Measurements from ENCODE around the gene ZNF577.
"Not testable (repeated sequence)": the region's sequence is repeated elsewhere in the genome, so short reads cannot be mapped to it uniquely, and the experiment has no call there.

Gene ZNF577

GRCh38 chr19:51887522-51888498 is at the start of gene ZNF577:
TSS of gene ZNF577 (minus strand) at chr19:51887951. CDS start at chr19:51880382, 7,569 bp downstream.
- peak; percentile 50 for DNase-seq (ENCODE audit: low read depth)

GRCh38 chr19:51931921-51932320 is 44.2 kb upstream of the ZNF577 start:
- no peak for DNase-seq (ENCODE audit: low read depth)

- DNase-seq (ENCODE audit: low read depth) = no peak
These were observed 40.1 kb upstream of the ZNF577 start for GRCh38 chr19:51927859-51928258.

- DNase-seq (ENCODE audit: low read depth) = peak; percentile 77
These were observed 39.3 kb upstream of the ZNF577 start, which contains the start of gene ZNF613 for GRCh38 chr19:51926784-51927741. TSS of gene ZNF613 (plus strand) at chr19:51927472. CDS start at chr19:51936221, 8,749 bp downstream.

DNA sequence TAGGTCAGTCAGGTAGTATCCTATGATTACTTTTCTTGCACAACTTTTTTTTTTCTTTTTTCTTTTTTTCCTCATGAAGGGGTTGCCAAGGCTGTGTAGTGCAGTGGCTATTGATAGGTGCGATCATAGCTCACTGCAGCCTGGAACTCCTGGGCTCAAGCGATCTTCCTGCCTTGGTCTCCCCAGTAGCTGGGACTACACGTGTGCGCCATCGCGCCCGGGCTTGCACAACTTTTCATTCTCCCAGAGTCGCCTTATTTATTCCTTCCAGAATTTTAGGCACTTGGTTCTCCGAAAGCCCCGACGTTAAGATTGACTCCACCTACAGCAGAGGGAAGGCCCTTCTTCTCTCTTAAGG is 38.7 kb upstream of the ZNF577 start:
- DNase-seq (ENCODE audit: low read depth) = no peak

GRCh38 chr19:51921949-51922348 is 34.2 kb upstream of the ZNF577 start:
- DNase-seq (ENCODE audit: low read depth) = no peak

DNA sequence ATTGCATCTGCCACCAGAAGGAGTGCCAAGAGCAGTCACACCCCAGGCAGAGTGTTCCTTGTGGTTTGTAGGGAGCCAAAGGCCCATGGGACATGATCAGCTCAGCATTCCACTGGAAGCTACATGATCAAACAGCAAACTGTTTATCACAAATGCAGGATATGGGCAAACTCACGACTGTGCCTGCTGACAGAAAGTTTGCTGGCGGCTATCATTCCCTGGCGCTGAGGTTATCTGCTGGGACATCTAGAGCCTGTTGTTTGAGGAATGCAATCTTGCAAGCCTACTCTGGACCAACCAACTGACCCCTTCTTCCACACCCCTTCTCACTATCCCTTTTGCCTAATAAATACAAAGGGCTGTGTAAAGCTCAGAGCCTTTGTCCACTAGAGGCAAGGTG is 31.9 kb upstream of the ZNF577 start:
- DNase-seq (ENCODE audit: low read depth) = no peak

GRCh38 chr19:51916167-51916566 is 28.4 kb upstream of the ZNF577 start:
- no peak for DNase-seq (ENCODE audit: low read depth)

DNA sequence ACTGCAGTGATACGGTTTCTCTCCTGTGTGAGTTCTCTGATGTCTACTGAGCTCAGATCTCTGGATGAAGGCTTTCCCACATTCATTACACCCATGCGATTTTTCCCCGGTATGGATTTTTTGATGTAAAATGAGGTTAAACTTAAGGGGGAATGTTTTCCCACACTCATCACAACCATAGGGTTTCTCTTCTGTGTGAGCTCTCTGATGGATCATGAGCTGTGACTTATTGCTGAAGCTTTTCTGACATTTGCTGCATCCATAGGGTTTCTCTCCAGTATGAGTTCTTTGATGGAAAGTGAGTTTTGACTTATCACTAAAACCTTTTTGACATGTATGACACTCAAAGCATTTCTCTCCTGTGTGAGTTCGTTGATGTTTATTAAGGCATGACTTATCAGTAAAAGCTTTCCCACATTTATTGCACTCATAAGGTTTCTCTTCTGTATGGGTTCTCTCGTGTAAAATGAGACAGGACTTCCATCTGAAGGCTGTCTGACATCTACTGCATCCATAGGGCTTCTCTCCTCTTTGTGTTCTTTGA is 27.6 kb upstream of the ZNF577 start:
- DNase-seq (ENCODE audit: low read depth) = no peak

DNA sequence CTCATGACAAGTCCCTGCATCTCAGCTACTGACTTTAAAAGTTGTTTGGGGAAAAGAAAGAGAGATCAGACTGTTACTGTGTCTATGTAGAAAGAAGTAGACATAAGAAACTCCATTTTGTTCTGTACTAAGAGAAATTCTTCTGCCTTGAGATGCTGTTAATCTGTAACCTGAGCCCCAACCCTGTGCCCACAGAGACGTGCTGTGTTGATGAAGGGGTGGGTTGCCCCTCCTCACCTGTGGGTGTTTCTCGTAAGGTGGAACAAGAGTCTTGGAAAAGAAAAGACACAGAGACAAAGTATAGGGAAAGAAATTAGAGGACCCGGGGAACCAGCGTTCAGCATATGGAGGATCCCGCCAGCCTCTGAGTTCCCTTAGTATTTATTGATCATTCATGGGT is 20.2 kb upstream of the ZNF577 start:
- not testable (repeated sequence) for DNase-seq (ENCODE audit: low read depth)

GRCh38 chr19:51906108-51906507 is 18.4 kb upstream of the ZNF577 start:
- DNase-seq (ENCODE audit: low read depth) = not testable (repeated sequence)

GRCh38 chr19:51905639-51906038 is 17.9 kb upstream of the ZNF577 start:
- DNase-seq (ENCODE audit: low read depth) = not testable (repeated sequence)

GRCh38 chr19:51905206-51905605 is 17.5 kb upstream of the ZNF577 start:
- no peak for DNase-seq (ENCODE audit: low read depth)

DNA sequence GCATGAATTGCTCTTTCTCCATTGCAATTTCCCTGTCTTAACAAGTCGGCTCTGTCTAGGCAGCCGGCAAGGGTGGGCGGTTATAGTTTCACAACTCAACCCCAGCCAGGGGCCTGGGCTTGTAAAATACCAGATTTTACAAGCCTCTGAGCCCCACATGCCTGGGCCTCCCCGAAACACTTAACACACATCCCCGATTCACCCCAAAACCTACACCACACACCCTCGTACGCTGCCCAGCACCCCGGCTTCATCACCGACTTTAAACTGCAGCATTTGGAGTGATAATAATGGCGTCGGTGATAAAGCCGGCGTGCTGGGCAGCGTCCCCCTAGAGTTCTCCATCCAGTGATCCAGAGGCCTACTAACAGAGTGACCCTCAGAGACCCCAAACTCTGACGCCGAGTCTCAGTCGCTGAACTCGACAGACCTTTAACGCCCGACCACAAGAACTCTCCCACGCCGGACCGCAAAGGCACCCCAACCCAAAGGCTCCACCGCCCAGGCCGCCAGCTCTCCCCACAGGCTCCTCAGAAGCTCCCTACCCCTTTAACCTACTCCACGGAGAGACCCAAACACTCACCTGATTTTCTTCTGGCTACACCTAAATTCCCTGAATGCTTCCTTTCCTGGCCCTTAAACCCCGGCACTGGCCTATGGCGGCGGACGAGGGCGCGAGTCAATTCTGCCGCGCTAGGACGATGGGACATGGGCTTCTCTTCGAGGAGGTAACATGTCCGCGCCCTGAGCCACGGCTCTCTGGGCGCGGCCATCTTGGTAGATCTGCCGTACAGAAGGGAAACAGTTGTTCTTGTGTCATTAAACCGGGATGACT is 16.8 kb upstream of the ZNF577 start, which contains the start of gene ZNF649:
Gene ZNF649 (minus strand): TSS at position 687 of the 835 bp plus-strand sequence. CDS start 4,910 bp downstream, outside the sequence.
- no peak for DNase-seq (ENCODE audit: low read depth)

- DNase-seq (ENCODE audit: low read depth) = no peak
These were observed 15.4 kb upstream of the ZNF577 start for GRCh38 chr19:51903192-51903591.

DNA sequence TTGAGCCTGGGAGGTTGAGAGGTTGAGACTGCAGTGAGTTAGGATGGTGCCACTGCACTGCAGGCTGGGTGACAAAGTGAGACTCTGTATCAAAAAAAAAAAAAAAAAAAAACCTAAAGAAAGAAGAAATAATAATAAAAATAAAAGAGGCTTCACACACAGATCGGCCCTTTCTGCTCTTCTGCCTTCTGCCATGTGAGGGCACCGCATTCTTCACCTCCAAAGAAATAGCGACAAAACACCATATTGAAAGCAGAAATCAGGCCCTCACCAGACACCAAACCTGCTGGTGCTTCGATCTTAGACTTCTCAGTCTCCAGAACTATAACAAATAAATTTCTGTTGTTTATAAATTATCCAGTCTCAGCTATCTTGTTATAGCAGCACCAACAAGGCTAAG is 14.1 kb upstream of the ZNF577 start:
- DNase-seq (ENCODE audit: low read depth) = no peak

DNA sequence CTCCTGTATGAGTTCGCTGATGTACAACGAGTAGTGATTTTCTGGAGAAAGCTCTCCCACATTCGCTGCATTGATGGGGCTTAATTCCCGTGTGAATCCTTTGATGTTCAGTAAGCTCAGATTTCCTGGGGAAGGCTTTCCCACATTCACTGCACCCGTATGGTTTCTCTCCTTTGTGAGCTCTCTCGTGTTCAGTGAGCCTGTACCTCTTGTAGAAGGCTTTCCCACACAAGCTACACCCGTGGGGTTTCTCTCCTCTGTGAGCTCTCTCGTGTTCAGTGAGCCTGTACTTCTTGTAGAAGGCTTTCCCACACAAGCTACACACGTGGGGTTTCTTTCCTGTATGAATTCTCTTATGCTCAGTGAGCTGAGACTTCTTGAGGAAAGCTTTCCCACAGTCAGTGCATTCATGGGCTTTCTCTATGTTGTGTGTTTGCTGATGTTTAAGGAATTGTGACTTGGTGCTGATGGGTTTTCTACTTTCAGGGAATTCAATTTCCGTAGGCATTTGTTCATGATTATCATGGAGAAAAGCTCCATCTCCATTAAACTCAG is 3.5 kb upstream of the ZNF577 start:
- no peak for DNase-seq (ENCODE audit: low read depth)

GRCh38 chr19:51889934-51890333 is 2.2 kb upstream of the ZNF577 start:
- DNase-seq (ENCODE audit: low read depth) = no peak

DNA sequence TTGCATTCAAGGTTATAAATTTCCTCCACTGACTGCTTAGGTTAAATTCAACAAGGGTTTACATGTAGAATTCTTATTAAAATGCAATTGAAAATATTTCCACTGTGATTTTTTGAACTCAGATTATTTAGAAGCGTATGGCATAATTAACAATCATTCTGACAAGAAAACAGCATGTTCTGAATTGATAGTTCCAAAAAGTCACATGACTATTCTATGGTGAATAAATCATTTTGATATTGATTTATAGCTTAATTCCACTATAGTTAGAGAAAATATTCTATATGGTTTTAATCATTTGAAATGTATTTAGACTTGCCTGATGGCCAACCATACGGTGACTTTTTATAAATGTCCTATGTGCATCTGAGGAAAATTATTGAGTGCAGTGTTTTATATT is 3.0 kb downstream of the ZNF577 start:
- no peak for DNase-seq (ENCODE audit: low read depth)

- no peak for DNase-seq (ENCODE audit: low read depth)
These were observed 5.2 kb downstream of the ZNF577 start for GRCh38 chr19:51882518-51882917.

DNA sequence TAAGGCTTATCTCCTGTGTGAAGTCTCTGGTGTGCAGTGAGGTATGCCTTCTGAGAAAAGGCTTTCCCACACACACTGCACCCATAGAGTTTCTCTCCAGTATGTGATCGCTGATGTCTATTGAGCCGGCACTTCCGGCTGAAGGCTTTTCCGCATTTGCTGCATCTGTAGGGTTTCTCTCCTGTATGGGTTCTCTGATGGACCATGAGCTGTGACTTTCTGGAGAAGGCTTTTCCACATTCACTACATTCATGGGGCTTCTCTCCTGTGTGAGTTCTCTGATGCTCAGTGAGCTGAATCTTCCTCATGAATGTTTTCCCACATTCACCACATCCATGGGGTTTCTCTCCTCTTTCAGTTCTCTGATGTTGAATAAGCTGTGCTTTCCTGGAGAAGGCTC is 14.7 kb downstream of the ZNF577 start:
- no peak for DNase-seq (ENCODE audit: low read depth)
